HG02763 (cell line): ENCODE results near the gene DUS1L.

Source experiments
- ATAC-seq: cut with Tn5 transposase; IDR thresholded peaks from one replicate; pipeline ENCODE4 v1.9.1; 2021; ENCODE audit warnings: mild to moderate bottlenecking, moderate library complexity; ENCODE audit not compliant: unreplicated experiment

The DUS1L gene

GRCh38 chr17:82088838-82089722 lies 23.5 kb upstream of the DUS1L start:
- no peak for ATAC-seq

DNA sequence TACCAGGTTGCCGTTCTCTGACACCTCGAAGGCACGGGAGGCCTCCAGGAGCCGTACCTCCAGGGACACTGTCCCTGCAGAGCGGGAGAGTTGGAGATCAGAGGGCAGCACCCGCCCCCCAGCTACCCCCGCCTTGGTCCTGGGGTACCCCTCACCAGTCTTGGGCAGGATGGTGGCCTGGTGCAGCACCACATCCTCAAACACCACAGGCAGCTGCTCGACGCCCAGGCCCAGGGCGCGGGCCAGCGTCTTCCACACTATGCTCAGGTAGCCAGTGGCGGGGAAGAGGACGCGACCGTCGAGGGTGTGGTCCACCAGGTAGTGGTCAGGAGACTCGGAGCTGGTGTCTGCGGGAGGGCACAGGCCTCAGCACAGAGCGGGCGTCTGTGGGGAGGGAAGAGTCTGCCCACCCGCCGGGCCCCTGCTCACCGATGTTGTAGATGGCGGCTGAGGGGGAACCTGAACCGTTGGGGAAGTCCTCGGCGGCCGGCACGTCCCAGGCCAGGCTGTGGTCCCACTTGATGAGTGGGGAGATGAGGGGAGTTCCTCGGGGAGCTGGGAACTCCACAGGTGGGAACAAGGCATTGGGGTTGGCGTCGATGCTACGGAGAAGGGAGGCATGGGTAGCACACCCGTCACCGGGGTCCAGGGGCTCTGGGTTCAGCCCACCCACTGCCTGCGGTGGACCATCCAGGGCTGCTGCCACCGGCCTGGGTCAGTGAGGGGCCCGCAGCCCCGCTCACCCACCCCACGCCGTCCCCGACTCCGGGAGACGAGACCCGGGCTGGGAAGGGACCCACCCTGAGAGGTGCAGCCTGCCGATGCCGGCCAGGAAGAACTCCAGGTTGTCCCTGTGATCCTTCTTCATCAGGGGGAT lies 22.6 kb upstream of the DUS1L start:
- no peak for ATAC-seq

GRCh38 chr17:82086941-82087906 lies 21.6 kb upstream of the DUS1L start:
- ATAC-seq, result no peak

GRCh38 chr17:82085931-82086764 lies 20.5 kb upstream of the DUS1L start:
- no peak for ATAC-seq

- no peak for ATAC-seq
Observed at GRCh38 chr17:82085031-82085861, 19.6 kb upstream of the DUS1L start.

- no peak for ATAC-seq
Observed at GRCh38 chr17:82084373-82085030, 18.9 kb upstream of the DUS1L start.

- ATAC-seq, result no peak
Observed at GRCh38 chr17:82083533-82084359, 18.1 kb upstream of the DUS1L start.

GRCh38 chr17:82083009-82083408 lies 17.4 kb upstream of the DUS1L start:
- no peak for ATAC-seq

GRCh38 chr17:82082456-82082855 lies 16.9 kb upstream of the DUS1L start:
- ATAC-seq, result no peak

GRCh38 chr17:82081966-82082365 lies 16.4 kb upstream of the DUS1L start:
- ATAC-seq, result no peak

DNA sequence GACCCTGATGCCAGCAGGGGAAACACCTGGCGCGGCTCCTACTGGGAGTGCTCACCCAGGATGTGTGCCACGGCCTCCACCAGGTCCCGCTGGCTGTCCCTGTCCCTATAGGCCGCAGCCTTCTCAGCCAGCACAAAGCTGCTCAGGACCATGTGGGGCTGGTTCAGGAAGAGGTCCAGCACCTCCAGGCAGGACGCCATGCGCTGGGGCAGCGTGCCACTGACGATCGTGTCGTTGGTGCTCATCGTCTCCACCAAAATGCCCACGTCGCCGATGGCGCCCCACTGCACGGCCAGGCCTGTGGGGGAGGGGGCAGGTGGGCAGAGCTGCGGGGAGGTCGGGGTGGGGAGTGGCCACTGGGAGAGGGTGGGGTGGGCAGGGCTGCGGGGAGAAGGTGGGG lies 15.9 kb upstream of the DUS1L start:
- no peak for ATAC-seq

- no peak for ATAC-seq
Observed at GRCh38 chr17:82080789-82081464, 15.3 kb upstream of the DUS1L start.

DNA sequence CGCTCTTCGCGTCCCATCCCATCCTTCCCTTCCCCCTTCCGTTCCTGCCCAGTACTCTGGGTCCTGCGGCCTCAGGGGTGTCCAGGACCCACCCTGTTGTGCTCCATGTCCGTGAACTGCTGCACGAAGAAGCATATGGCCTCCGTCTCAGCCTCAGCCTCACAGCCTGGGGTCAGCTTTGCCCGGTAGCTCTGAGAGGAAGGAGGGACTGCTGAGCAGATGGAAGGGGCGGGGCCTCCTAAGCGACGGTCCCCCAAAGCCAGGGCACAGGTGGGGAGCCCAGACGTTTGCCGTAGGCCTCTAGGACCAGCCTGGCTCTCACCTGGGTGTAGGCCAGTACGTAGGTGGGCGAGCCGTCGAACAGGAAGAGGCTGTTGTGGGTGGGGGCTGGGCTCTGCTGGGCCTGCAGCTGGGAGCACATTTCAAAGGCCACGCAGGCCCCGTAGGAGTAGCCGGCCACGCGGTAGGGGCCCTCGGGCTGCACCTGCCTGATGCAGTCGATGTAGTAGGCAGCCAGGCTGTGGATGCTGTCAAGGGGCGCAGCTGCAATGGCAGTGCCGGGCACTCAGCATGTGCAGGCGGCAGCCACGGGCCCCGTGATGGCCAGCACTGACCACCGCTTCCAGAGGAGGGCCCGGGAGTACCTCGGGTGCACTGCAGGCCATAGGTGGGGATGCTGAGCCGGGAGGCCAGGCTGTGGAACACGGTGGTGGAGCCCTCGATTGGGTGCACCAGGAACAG lies 14.6 kb upstream of the DUS1L start:
- no peak for ATAC-seq

DNA sequence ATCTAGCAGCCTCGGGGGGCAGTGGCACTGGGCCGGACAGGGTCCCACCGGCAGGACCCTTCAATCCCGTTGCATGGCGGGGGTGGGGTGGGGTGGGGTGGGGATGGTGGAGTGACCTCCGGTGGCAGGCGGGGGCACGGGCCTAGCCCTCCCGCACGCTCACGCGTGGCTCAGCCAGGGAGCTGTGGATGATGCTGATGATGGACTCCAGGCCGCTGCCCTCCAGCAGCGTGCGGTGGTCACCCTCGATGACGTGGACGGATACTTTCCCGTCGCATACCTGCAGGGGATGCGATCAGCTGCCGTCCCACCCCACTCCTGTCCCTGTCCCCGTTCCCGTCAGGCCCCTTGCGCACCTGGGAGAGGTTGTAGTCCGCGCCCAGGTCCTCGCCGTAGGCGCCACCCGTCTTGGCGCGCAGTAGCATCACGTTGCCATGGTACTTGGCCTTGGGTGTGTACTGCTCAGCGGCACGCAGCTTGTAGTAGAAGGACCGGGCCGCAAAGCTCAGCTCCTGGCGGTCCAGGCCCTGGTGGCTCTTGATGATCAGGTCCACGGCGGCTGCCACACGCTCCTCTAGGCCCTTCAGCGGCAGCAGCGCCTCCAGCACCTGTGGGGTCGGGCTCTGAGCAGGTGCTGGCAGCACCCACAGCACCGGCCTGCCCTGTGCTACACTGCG lies 13.5 kb upstream of the DUS1L start:
- no peak for ATAC-seq

GRCh38 chr17:82078433-82078832 lies 12.8 kb upstream of the DUS1L start:
- ATAC-seq, result no peak
